NCI-H146 treated with DMSO at 0.1 percent for 48 hours (cell line): Measurements from ENCODE around the gene OOSP4A.
A peak's percentile ranks its signal among the peaks of the same experiment; 100 is the strongest.

ENCODE experiments used
- DNase-seq: peaks from one replicate; lab custom pipeline; 2025; ENCODE audit not compliant: unreplicated experiment; lab: John Stamatoyannopoulos, UW

OOSP4A gene

GRCh38 chr11:59963733-59964132, at the start of gene OOSP4A:
Gene OOSP4A, plus strand, starts transcription at chr11:59964033. Its CDS starts 0 bp downstream, at chr11:59964033.
- no peak for DNase-seq

GRCh38 chr11:59918480-59918879, 45.4 kb upstream of the OOSP4A start:
- no peak for DNase-seq

- DNase-seq = peak; percentile 3
Measured at GRCh38 chr11:59918987-59919589, 44.7 kb upstream of the OOSP4A start.

GRCh38 chr11:59923813-59924212, 40.0 kb upstream of the OOSP4A start:
- no peak for DNase-seq

DNA sequence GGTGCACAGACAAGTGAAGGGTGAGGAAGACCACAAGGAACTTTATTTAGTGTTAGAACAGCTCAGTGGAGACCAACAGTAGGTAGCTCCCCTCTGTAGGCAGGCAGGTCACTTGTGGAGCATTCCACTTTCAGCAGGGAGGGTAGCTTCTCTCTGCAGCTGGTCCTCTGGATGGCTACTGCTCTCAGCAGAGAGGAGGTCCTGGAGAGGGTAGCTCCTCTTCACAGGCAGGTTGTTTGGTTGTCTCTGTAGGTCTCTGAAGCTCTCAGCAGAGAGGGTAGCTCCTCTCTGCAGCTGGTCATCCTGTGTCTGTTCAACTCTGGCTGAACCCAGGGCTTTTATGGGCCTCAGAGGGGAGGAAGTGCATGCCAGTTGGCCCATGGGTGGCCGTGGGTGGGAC, 32.1 kb upstream of the OOSP4A start:
- DNase-seq = no peak

- DNase-seq = no peak
Measured at GRCh38 chr11:59938132-59938531, 25.7 kb upstream of the OOSP4A start, which contains the start of gene OOSP1. Gene OOSP1, plus strand, starts transcription at chr11:59938432. Its CDS starts 23 bp downstream, at chr11:59938455.

DNA sequence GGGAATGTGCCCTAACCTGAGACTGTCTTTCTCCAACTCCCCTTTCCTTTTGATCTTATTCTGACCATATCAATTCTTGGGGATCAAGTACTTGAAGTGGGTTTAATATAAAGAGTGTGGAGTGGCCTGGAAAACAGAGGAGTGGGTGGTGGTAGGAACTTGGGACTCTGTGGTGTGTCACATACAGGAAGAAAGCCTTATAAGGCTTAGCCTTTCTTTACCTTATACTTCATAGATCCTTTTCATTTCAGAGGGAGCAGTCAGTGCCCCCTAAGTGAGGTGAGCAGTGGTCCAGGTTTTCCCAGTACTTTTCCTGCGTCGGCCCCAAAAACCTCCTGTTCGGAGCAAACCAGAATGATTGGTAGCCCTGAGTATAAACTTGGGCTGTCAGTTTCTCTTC, 25.1 kb upstream of the OOSP4A start:
- DNase-seq = no peak

- DNase-seq = no peak
Measured at GRCh38 chr11:59939482-59939881, 24.4 kb upstream of the OOSP4A start.

DNA sequence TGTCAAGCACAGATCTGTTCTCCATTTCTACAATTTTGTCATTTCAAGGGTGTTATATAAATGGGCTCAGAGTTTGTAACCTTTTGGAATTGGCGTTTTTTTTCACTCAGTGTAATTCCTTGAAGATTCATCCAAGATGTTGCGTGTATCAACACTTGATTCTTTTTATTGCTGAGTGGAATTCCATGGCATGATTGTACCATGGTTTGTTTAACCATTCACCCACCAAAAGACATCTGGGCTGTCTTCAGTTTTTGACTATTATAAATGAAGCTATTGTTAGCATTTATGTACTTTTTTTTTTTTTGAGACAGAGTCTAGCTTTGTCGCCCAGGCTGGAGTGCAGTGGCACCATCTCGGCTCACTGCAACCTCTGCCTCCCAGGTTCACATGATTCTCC, 22.7 kb upstream of the OOSP4A start:
- DNase-seq = no peak

DNA sequence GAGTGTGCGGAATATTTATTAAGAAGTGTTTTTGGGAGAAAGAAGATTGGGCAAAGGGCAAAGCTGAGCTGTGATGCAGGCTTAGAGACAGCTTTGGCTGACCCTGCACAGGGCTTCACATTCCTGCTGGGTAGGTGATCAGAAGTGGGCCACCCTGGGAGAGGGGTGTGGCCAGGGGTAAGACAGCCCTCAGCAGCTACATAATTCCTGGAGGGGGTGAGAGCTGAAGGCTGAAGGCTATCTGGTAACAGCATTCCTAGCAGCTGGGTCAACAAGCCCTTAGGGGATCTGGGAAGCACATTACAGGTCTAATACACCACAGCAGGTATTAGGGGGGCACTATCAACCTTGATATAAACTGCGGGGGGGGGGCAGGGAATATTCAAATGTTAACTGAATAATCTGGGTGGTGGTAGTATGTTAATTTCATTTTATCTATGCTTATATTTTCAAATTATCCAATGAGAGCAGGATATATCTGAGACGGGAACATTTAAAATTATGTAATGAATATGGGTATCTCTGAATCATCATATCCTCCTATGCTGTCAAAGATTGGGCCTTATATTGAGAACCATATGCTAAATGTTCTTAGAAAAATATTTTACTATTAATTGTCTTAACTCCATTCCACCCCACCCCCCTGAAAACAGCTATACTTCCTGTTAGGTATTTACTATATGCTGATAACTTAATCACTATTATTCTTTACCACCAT, 19.7 kb upstream of the OOSP4A start:
- DNase-seq = no peak

- DNase-seq = no peak
Measured at GRCh38 chr11:59944720-59945119, 19.1 kb upstream of the OOSP4A start.

GRCh38 chr11:59953463-59954218, 10.2 kb upstream of the OOSP4A start:
- no peak for DNase-seq

- DNase-seq = no peak
Measured at GRCh38 chr11:59954219-59954847, 9.5 kb upstream of the OOSP4A start.

- no peak for DNase-seq
Measured at GRCh38 chr11:59957094-59957493, 6.7 kb upstream of the OOSP4A start.

DNA sequence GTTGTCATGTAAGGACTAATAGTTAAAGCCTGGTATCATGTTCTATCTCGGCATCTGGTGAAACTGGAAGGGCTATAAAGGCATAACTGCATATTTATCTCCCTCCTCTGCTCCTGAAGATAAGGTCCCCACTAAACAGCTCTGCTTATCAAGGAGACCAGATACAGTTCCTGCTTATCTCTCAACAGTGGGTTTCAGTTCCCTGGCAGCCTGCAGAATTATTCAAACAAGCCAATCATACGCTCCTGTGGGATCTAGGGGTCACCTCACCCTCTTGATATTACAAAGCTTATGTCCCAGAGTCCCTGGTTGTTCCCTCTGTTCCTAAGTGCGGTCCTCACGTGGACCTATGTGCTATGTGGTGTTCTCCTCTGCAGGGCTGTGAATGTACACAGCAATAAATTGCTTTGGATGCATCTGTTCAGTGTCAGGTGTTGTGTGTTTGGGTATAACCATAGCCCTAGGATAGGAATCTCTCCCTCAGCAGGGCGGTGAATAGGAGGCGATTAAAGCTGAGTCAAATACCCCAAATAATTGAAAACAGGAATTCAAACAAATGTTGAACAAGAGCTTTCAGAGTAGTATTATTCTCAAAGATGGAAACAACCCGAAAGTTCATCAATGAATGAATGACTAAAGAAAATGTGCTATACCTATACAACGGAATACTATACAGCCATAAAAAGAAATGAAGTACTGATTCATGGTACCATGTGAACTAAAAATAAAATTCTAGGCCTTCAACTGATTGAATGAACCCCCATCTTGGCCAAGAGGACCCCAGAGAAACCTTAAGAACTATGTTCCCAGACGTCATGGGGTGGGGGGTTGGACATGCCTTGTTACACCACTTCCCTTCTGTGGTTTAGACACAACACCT, 3.1 kb upstream of the OOSP4A start:
- no peak for DNase-seq

- DNase-seq = no peak
Measured at GRCh38 chr11:59962107-59962482, 1.7 kb upstream of the OOSP4A start.

DNA sequence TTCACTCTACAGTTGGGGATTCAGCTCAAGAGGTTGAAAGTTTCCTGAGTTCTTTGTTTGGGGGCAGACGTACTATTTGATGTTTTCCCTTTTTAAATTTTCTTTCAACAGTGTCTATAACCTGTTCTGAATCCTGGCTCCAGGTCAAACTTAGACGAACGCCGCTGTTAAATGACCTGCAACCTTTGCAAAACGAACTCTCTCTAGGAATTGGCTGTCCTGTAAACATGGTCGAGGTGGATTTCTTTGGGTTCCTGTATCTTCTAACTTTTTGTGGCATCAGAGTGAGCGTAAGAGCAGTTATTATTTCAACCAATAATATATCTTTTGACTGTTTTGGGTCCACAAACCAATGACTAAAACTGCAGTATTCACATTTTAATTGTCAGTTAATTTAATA, 1.6 kb downstream of the OOSP4A start:
- DNase-seq = no peak

GRCh38 chr11:59966201-59966600, 2.4 kb downstream of the OOSP4A start:
- no peak for DNase-seq

DNA sequence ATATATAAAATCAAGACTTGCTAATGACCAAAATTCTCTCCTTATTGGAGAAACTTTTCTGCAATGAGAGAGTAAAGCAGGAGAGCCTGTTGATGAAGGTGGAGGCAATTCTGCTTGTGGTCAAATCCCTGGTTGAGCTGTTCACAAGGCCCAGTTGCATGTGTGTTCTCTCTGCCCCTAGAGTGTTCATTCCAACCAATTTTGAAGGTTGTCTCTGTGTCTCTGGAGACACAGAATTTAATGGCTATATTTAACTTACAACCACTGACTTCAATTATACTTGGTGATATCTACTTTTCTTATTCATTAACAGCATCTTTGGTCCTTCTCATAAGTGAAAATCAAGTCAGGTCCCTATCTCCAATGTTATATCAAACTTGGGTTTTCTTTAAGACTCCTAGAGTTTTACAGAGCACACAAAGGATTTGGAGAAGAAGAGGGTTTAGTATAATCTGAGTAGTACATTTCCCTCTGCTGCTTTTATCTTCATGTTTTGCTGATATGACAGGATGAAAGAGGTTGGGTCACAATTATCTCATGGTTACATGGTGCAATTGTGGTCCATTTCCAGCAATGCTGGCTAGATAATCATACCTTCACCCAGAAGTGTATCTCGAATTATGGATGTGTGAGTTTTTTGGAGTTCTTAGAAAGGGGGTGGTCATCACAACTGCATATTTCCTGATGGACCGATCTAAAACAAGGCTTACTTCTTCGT, 4.0 kb downstream of the OOSP4A start:
- no peak for DNase-seq

DNA sequence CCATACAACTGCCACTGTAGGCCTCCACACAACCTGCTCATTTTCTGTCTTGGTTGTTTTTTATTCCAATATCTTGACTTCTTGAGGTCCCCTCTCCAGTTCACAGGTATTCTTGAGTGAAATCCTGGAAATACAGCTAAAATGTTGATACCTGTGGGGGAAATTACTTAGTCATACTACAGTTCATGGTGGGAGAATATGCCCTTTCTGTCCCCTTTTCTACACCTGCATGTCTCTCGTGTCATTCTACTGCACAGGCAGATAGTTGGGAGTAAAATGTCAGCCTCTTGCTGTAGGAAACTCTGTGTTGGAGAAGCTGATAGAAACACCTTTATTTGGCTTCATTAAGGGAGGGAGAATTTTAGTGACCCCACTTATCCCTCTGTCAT, 4.6 kb downstream of the OOSP4A start:
- DNase-seq = no peak
